Activated T-helper 1 cell treated with Interleukin-2 at 50 U/mL for 16 hours (primary cell): ENCODE data around the gene NCAM2.
"Not testable (repeated sequence)": the region's sequence is repeated elsewhere in the genome, so short reads cannot be mapped to it uniquely, and the experiment has no call there.

Experiments used
- DNase-seq: peaks from one replicate; pipeline ENCODE4 v3.0.0-alpha.2; 2020; ENCODE audit warnings: low read depth

NCAM2 gene

GRCh38 chr21:21332492-21332891, 334.3 kb downstream of the NCAM2 start:
- DNase-seq: no peak

DNA sequence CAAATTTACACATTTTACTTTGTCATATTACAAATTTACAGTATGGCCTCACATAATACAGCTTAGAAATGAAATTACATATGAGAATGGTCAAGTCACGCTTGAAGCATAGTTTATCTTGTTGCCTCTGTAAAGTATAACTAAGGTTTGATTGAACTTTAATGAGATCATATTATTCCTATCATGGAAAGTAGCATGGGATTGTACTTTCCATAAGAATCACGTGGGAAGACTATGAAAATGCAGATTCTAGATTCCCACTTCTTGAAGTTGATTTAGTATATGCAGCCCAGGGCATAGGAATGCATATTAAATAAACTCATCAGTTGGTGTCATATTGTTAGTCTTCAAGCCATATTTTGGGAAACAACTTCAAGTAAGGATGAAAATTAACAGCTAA, 342.8 kb downstream of the NCAM2 start:
- DNase-seq: no peak

DNA sequence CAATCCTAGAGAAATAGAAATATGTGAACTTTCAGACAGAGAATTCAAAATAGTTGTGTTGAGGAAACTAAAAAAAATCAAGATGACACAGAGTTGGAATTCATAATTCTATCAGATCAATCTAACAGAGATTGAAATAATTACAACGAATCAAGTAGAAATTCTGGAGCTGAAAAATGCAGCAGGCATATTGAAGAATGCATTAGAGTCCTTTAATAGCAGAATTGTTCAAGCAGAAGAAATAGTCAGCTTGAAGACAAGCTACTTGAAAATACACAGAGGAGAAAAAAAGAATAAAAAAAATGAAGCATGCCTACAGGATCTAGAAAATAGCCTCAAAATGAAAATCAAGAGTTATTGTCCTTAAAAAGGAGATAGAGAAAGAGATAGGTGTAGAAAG, 347.1 kb downstream of the NCAM2 start:
- DNase-seq: no peak

DNA sequence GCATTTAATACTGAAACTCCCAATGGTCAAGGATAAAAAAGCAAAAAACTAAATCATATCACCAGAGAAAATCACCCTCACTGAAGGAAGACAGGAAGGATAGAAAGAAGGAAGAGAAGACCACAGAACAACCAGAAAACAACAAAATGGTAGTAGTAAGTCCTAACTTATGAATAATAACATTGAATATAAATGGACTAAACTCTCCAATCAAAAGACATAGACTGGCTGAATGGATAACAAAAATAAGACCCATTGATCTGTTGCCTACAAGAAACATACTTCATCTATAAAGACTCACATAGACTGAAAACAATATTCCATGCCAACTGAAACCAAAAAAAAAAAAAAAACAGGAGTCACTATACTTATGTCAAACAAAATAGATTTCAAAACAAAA, 347.7 kb downstream of the NCAM2 start:
- DNase-seq: no peak

- DNase-seq: no peak
These were observed 368.1 kb downstream of the NCAM2 start for GRCh38 chr21:21366277-21366676.

DNA sequence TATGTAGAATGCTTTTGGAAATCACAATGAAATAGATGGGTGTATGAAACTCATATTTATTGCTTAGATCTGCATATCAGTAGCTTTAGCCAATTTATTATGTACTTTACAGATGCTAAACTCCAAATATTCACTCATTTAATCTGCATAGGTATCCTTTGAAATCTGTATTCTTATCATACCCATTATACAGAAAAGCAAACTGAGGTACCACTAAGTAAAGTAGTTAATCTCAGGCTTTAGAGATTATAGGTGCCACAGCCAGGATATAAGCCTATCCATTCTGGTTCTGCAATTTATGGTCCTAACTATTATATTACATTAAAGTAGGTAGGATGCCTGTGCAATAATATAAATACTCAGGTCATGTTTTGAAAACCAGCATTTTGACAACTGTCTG, 369.4 kb downstream of the NCAM2 start:
- no peak for DNase-seq

DNA sequence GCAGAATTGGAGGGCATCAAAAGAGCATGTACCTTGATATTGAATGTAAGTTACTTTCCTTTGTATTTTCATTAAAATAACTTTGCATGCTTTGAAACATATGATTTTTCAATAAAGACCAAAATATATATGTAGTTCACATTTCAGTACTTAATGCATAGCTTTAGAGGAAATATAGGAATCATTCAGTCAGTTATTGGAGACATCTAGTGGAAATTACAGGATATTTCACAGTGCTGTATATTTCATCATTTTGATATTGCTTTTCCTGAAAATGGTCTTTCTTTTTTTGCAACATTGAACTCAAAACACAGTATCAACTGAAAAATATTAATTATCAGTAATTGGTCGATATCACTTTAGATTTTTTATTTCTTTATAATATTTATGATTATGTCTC, 375.8 kb downstream of the NCAM2 start:
- no peak for DNase-seq

- DNase-seq: no peak
These were observed 384.9 kb downstream of the NCAM2 start for GRCh38 chr21:21383126-21383525.

DNA sequence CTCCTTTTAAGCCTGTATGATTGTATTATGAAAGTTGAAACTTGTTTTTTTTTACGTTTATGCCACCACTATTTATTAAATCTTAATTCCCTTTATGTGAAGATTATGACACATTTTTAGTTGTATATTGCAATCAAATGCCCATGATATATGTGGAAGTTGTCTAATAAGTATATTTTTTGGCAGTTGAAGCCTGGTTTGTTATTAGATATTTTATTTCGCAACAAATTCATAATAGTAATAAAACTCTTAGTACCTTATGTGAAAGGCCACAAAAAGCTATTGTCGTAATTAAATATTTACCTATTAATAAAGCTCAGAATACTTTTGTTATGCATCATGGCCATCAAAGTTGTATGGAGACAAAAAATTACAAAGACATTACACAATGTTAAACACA, 386.8 kb downstream of the NCAM2 start:
- no peak for DNase-seq

DNA sequence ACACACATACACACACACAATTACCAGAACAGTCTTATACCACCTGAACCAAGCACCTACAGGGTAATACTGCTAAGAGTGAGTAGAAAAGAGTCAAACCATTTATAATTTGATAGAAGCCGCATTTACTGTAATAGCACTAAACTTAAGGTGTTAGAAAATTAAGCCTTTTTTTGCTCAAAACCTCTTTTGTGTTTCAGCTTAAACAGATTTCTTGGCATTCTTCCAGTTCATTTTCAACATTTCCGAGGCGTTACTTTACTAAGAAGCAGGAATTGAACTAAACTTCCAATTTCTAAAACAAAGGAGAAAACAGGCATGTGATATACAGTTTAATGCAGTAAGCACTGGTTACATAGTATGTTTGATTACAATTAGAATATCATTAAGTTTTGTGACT, 387.2 kb downstream of the NCAM2 start:
- DNase-seq: no peak

DNA sequence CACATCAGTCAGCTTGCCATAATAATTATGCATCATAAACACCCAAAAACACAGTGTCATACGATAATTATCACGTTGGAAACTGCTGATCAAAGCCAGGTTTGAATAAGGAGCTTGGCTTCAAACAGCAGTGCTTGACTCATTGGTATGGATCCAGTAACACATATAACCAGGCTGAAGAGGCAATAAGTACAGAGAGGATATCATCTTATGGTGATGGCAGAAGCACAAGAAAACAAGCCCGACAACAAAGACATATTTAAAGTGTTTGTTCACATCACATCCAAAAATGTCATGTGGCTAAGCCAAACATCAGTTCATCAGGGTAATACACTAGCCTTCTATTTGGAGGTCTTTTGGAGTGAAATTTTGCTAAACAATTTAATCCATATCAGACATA, 389.7 kb downstream of the NCAM2 start:
- DNase-seq: no peak

DNA sequence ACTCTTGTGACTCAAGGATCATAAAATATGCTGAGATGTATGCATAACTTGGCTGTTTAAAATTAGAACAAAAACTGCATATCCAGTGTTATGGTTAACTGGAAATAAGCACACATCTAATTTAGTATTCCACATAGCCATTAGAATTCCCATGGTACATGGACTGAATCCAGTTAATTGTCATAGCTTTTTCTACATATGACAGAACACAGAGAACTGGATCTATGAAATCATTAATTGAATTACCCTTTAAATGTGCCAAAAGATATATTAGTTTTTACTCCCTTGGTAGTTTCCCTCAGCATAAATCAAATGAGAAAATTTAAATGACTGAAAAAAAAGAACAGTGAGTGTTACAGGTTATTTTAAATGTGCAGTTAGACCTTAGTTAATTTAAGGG, 395.9 kb downstream of the NCAM2 start:
- no peak for DNase-seq

DNA sequence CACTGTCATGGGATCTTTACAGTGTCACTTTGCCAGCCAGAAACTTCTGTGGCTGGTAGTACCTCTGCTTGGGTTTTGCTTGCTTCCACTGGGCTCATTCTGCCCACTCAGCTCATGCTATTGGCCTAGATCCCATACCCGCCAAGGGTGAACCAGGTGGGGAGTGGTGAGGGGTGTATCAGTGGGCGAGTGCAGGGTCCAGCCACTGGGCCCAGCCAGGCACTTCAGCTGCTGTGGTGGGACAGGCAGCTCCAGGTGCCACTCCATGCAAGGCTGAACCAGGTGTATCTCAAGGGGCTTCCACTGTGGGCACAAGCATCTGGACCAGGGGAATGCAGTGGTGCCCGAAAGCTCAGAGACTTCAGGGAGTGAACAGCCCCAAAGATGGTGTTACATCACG, 398.2 kb downstream of the NCAM2 start:
- DNase-seq: no peak

- no peak for DNase-seq
These were observed 399.3 kb downstream of the NCAM2 start for GRCh38 chr21:21397464-21397863.

GRCh38 chr21:21401444-21401843, 403.2 kb downstream of the NCAM2 start:
- DNase-seq: no peak

DNA sequence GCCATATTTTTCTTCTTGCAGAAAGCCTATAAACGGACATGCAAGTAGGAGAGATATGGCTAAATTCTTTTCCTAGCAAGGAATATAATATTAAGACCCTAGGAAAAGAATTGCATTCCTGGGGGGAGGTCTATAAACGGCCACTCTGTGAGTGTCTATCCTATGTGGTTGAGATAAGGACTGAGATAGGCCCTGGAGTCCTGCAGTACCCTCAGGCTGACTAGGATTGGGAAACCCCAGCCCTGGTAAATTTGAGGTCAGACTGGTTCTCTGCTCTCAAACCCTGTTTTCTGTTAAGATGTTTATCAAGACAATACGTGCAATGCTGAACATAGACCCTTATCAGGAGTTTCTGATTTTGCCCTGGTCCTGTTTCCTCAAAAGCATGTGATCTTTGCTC, 404.0 kb downstream of the NCAM2 start:
- not testable (repeated sequence) for DNase-seq

DNA sequence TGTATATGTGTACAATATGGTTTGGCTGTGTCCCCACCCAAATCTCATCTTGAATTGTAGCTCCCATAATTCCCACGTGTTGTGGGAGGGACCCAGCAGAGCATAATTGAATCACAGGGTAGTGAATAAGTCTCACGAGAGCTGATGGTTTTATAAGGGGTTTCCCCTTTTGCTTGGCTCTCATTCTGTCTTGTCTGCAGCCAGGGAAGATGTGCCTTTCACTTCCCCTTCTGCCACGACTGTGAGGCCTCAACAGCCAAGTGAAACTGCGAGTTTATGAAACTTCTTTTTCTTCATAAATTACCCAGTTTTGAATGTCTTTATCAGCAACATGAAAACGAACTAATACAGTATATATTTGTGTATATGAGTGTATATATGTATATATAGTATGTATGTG, 406.1 kb downstream of the NCAM2 start:
- not testable (repeated sequence) for DNase-seq

DNA sequence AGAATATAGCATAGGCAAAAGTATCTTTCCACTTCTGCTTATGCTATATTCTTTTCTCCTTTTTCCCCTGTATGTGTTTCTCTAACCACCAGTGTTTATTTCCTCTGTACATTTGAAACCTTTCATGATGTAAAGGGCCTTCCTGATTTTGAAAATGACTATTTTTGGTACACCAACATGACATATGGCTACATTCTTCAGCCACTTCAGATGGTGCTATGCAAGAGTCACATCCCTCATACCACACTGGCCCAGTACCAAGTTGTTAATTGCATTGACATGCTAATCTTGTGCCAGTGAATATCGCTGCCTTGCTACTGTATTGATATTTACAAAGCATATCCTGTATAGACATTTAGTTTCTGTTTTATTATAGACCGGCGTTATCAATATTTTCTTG, 408.7 kb downstream of the NCAM2 start:
- no peak for DNase-seq

- DNase-seq: no peak
These were observed 413.9 kb downstream of the NCAM2 start for GRCh38 chr21:21412096-21412495.

- no peak for DNase-seq
These were observed 417.5 kb downstream of the NCAM2 start for GRCh38 chr21:21415741-21416140.

DNA sequence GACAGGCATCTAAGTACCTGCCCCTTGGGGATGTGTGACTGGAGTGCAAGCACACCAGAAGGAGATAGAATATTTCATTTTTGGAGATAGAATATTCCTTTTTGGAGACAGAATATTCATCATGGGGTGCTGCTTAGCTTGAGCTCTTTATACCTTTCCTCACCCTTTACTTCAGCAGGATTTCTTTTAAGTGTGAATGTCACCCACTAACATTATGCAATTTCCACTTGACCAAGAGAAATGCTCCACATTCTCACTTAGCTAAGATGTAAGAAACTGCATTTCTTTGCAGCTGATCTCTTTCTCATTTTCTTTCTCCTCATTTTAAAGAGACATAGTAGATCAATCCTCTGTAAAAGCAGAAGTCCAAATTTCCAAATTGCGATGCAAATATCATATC, 436.7 kb downstream of the NCAM2 start:
- no peak for DNase-seq

DNA sequence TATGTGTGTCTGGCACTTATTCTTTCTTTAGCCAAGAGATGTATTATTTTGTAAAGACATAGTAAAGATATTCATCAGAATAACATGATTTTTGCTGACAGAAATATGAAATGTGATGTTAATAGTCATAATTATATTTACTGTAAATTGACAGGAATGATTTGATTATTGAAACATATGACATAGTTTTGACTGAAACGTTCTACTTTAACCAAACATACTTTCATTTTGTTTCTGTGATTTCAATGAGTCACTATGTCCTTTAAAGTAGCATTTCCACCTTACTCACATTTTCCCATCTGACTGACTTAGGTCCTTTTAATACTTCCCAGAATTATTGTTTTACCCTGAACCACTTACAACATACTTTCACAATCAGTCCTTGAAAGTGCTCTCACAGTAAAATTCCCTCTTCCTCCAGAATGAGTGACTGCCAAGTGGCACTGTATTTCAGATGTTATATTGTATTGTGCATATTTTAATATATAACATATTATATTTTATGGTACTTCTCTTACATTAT, 437.9 kb downstream of the NCAM2 start:
- no peak for DNase-seq

DNA sequence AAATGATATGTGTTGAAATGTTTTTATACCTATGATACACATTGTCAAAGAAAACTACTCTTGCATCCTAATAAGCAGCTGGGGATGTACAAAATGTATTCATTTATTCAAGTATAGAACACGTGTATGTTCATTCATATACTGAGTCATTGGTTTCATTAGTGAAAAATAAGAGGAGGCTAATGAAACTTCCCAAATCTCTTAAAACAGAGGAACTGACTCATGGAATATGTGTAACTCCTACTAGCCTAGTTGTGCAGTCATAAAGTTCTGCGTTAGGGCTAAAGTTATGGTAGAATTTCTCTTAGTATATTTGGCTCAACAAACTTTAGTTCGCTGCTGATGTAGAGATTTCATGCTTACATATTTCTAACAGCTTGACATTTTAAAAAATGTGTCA, 441.6 kb downstream of the NCAM2 start:
- no peak for DNase-seq

DNA sequence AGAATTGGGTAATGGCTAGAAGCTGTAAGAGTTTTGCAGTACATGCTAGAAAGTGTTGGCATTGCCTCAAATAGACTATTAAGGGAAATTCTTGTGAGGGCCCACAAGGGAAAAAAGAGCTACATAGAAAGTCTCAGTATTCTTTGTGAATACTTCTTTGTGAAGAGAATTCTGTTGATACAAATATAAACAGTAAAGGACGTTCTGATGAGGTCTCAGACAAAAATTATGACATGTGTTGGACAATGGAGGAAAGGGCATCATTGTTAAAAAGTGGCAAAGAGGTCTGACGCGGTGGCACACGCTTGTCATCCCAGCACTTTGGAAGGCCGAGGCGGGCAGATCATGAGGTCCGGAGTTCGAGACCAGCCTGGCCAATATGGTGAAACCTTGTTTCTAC, 458.9 kb downstream of the NCAM2 start:
- DNase-seq: no peak

GRCh38 chr21:21458124-21458631, 460.0 kb downstream of the NCAM2 start:
- DNase-seq: no peak
